HepG2 (cell line): ENCODE results near the gene RPS6KB2. TPM values are rescaled to one million over a fixed set of nuclear protein-coding genes. Genes with fewer than 3 reads are reported as not detected.

Source experiments
- ATF1 ChIP-seq: IDR thresholded peaks from 2 replicates; pipeline ENCODE4 v1.6.1; 2016; ENCODE audit warnings: mild to moderate bottlenecking, control low read depth
- ATRX ChIP-seq: sonication (generic); formaldehyde crosslinking; IDR thresholded peaks from 2 replicates; pipeline ENCODE4 v1.4.0; 2020; ENCODE audit warnings: missing genetic modification reagents, borderline replicate concordance
- CEBPG ChIP-seq: IDR thresholded peaks from 2 replicates; pipeline ENCODE4 v1.6.1; 2016
- CREM ChIP-seq, 2 experiments: sonication (generic) in 1 of 2; formaldehyde crosslinking in 1 of 2; IDR thresholded peaks; 2 replicates each; pipeline versions ENCODE4 v1.4.0 to v1.6.1; 2016 to 2020; ENCODE audit warnings: antibody characterized with exemption in 1 of 2, mild to moderate bottlenecking in 1 of 2, missing genetic modification reagents in 1 of 2
- CSRNP1 ChIP-seq: sonication (generic); formaldehyde crosslinking; IDR thresholded peaks from 2 replicates; pipeline ENCODE4 v1.8.1; 2023; ENCODE audit warnings: mild to moderate bottlenecking, missing genetic modification reagents
- ELF4 ChIP-seq: sonication (generic); formaldehyde crosslinking; IDR thresholded peaks from 2 replicates; pipeline ENCODE4 v1.5.0; 2020; ENCODE audit warnings: missing genetic modification reagents, mild to moderate bottlenecking, moderate library complexity, borderline replicate concordance
- HDAC1 ChIP-seq: sonication (generic); formaldehyde crosslinking; IDR thresholded peaks from 2 replicates; pipeline ENCODE4 v1.5.1; 2020; ENCODE audit warnings: mild to moderate bottlenecking, missing genetic modification reagents
- HMG20B ChIP-seq: conservative IDR thresholded peaks from 2 replicates; pipeline ENCODE4 v1.6.1; 2016; ENCODE audit warnings: missing genetic modification reagents, missing compliant biosample characterization
- JUNB ChIP-seq: sonication (generic); formaldehyde crosslinking; IDR thresholded peaks from 2 replicates; pipeline ENCODE4 v1.8.0; 2022; ENCODE audit warnings: missing genetic modification reagents, mild to moderate bottlenecking, borderline replicate concordance
- MIER3 ChIP-seq: IDR thresholded peaks from 2 replicates; pipeline ENCODE4 v1.6.1; 2016; ENCODE audit warnings: missing compliant biosample characterization, borderline replicate concordance
- PHF20 ChIP-seq: sonication (generic); formaldehyde crosslinking; IDR thresholded peaks from 2 replicates; pipeline ENCODE4 v1.5.0; 2020; ENCODE audit warnings: mild to moderate bottlenecking, missing genetic modification reagents
- RARA ChIP-seq: IDR thresholded peaks from 2 replicates; pipeline ENCODE4 v1.6.1; 2016; ENCODE audit warnings: missing genetic modification reagents, missing compliant biosample characterization
- RBFOX2 ChIP-seq: fragments of 200-400 bp; formaldehyde crosslinking; IDR thresholded peaks from 2 replicates; pipeline ENCODE4 v1.6.1; 2017; ENCODE audit warnings: low read depth, mild to moderate bottlenecking, low read length
- RFX5 ChIP-seq: IDR thresholded peaks from 2 replicates; pipeline ENCODE4 v1.6.1; 2011; ENCODE audit warnings: low read depth, low read length, improper control_type of control experiment
- SMC3 ChIP-seq: IDR thresholded peaks from 2 replicates; pipeline ENCODE4 v1.6.1; 2011; ENCODE audit warnings: low read length, improper control_type of control experiment
- STAG1 ChIP-seq: sonication (generic); formaldehyde crosslinking; IDR thresholded peaks from 2 replicates; pipeline ENCODE4 v1.4.0; 2020; ENCODE audit warnings: missing genetic modification reagents
- TBX2 ChIP-seq: sonication (generic); formaldehyde crosslinking; IDR thresholded peaks from 2 replicates; pipeline ENCODE4 v1.5.0; 2020; ENCODE audit warnings: missing genetic modification reagents, mild to moderate bottlenecking, borderline replicate concordance
- ZFY ChIP-seq: sonication (generic); formaldehyde crosslinking; IDR thresholded peaks from 2 replicates; pipeline ENCODE4 v1.4.0; 2020; ENCODE audit warnings: missing genetic modification reagents
- ZKSCAN1 ChIP-seq: fragments of 150-350 bp; IDR thresholded peaks from 2 replicates; pipeline ENCODE4 v1.6.1; 2014; ENCODE audit warnings: low read length
- ZNF577 ChIP-seq: sonication (generic); formaldehyde crosslinking; IDR thresholded peaks from 2 replicates; pipeline ENCODE4 v1.4.0; 2020; ENCODE audit warnings: mild to moderate bottlenecking, low read depth, missing genetic modification reagents, borderline replicate concordance
- polyA plus RNA-seq, 8 experiments: library from polyadenylated mRNA; depleted of rRNA in 3 of 8; stranded (reverse) in 7 of 8; unstranded in 1 of 8; fragments of >200 nt; fragmentation: Illumina TruSeq in 4 of 8; extraction: Trizol in 4 of 8; gene quantifications; 2 replicates each; pipeline versions ENCODE4 v1.2.1 to v1.2.3, GENCODE V29; 2011 to 2016; ENCODE audit warnings: low read depth in 4 of 8, missing spikeins in 1 of 8, mixed read lengths in 1 of 8; ENCODE audit not compliant: insufficient read depth in 1 of 8
- total RNA-seq, 5 experiments: library from RNA; depleted of rRNA; stranded (reverse); fragments of >200 nt; fragmentation: Illumina TruSeq; extraction: Trizol; gene quantifications; 2 replicates each; pipeline ENCODE4 v1.2.3, GENCODE V29; 2016; ENCODE audit warnings: low read depth in 1 of 5
- TF ChIP-seq, protein P1 (sequence below): sonication (generic); formaldehyde crosslinking; IDR thresholded peaks from 2 replicates; pipeline ENCODE4 v1.4.0; 2020; ENCODE audit warnings: missing genetic modification reagents, borderline replicate concordance

Gene RPS6KB2
- total and polyA plus RNA-seq, 2 of the 13 experiments (the other 11 are each of a cell fraction or from before 2014, with no cell fraction given) = 52.9 to 54.8 TPM

DNA sequence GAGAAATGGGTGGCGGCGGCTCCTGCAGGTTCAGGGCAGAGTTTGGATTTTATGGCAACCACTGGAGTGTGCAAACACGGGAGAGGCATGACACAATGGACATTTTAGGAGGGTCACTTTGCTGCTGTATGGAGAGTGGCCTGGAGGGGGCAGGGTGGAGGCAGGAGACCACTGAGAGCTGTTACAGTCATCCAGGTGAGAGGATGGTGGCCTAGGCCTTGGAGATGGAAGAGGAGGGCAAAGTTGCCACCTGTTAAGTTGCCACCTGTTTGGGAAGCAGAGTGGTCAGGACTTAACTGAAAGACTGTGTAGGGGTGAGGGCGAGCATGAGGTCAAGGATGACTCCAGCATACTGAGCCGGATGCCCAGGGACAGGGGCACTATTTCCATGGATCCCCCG, 38.8 kb upstream of the RPS6KB2 start (continued):
- no peak for TF ChIP-seq CSRNP1 (CRISPR knock-in tag)
- TF ChIP-seq PHF20 (CRISPR knock-in tag) = no peak
- no peak for TF ChIP-seq HDAC1 (CRISPR knock-in tag)
- no peak for TF ChIP-seq TBX2 (CRISPR knock-in tag)
- no peak for TF ChIP-seq RBFOX2
- no peak for TF ChIP-seq RARA (CRISPR knock-in tag)
- TF ChIP-seq ZNF577 = no peak
- no peak for TF ChIP-seq HMG20B
- no peak for TF ChIP-seq JUNB
- no peak for TF ChIP-seq RFX5
- no peak for TF ChIP-seq ELF4 (CRISPR knock-in tag)
- TF ChIP-seq ZKSCAN1 = no peak
- TF ChIP-seq ATF1 (CRISPR knock-in tag) = no peak
- TF ChIP-seq ZFY = no peak
- peak; percentile 64 for TF ChIP-seq SMC3
- TF ChIP-seq CREM (IDR thresholded peaks at IDR 0.05) = no peak
- no peak for TF ChIP-seq CREM (CRISPR knock-in tag; IDR thresholded peaks at IDR 0.05)
- peak; percentile 18; the same call in 1 of the 2 replicates for TF ChIP-seq CEBPG (CRISPR knock-in tag)
- peak; percentile 83 for TF ChIP-seq STAG1 (CRISPR knock-in tag)
- no peak for TF ChIP-seq MIER3 (CRISPR knock-in tag)
- TF ChIP-seq, protein P1, sequence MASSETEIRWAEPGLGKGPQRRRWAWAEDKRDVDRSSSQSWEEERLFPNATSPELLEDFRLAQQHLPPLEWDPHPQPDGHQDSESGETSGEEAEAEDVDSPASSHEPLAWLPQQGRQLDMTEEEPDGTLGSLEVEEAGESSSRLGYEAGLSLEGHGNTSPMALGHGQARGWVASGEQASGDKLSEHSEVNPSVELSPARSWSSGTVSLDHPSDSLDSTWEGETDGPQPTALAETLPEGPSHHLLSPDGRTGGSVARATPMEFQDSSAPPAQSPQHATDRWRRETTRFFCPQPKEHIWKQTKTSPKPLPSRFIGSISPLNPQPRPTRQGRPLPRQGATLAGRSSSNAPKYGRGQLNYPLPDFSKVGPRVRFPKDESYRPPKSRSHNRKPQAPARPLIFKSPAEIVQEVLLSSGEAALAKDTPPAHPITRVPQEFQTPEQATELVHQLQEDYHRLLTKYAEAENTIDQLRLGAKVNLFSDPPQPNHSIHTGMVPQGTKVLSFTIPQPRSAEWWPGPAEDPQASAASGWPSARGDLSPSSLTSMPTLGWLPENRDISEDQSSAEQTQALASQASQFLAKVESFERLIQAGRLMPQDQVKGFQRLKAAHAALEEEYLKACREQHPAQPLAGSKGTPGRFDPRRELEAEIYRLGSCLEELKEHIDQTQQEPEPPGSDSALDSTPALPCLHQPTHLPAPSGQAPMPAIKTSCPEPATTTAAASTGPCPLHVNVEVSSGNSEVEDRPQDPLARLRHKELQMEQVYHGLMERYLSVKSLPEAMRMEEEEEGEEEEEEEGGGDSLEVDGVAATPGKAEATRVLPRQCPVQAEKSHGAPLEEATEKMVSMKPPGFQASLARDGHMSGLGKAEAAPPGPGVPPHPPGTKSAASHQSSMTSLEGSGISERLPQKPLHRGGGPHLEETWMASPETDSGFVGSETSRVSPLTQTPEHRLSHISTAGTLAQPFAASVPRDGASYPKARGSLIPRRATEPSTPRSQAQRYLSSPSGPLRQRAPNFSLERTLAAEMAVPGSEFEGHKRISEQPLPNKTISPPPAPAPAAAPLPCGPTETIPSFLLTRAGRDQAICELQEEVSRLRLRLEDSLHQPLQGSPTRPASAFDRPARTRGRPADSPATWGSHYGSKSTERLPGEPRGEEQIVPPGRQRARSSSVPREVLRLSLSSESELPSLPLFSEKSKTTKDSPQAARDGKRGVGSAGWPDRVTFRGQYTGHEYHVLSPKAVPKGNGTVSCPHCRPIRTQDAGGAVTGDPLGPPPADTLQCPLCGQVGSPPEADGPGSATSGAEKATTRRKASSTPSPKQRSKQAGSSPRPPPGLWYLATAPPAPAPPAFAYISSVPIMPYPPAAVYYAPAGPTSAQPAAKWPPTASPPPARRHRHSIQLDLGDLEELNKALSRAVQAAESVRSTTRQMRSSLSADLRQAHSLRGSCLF (CRISPR knock-in tag) = no peak
- TF ChIP-seq ATRX (CRISPR knock-in tag) = no peak
